Erythroblast (primary cell): ENCODE results near the gene SLC25A47.
"Not testable (repeated sequence)": the region's sequence is repeated elsewhere in the genome, so short reads cannot be mapped to it uniquely, and the experiment has no call there.

Source experiments
- DNase-seq, 2 experiments: peaks; one replicate each; lab custom pipeline; 2025; lab: John Stamatoyannopoulos, UW
- GATA1 ChIP-seq: IDR thresholded peaks from 2 replicates; pipeline ENCODE4 v1.6.1; 2011; ENCODE audit warnings: low read depth, mild to moderate bottlenecking, control low read depth, low read length, moderate library complexity
- POLR2A ChIP-seq: IDR thresholded peaks from 2 replicates; pipeline ENCODE4 v1.6.1; 2011; ENCODE audit warnings: mild to moderate bottlenecking, low read length

The SLC25A47 gene

GRCh38 chr14:100285913-100286400 is 37.2 kb upstream of the SLC25A47 start:
- no peak for DNase-seq
- TF ChIP-seq POLR2A (no peak), GATA1 (no peak)

- DNase-seq = no peak
Observed at GRCh38 chr14:100286484-100287191, 36.5 kb upstream of the SLC25A47 start.

GRCh38 chr14:100287202-100287997 is 35.7 kb upstream of the SLC25A47 start:
- TF ChIP-seq GATA1 (no peak), POLR2A (no peak)
- no peak for DNase-seq

More at GRCh38 chr14:100286484-100287191, 36.5 kb upstream of the SLC25A47 start:
- TF ChIP-seq GATA1 (no peak), POLR2A (no peak)

- DNase-seq = not testable (repeated sequence)
Observed at GRCh38 chr14:100287998-100288295, 35.2 kb upstream of the SLC25A47 start.

- TF ChIP-seq POLR2A (no peak), GATA1 (no peak)
- no peak for DNase-seq
Observed at GRCh38 chr14:100288382-100289185, 34.6 kb upstream of the SLC25A47 start.

- TF ChIP-seq POLR2A (no peak), GATA1 (no peak)
- peak in 1 of 2 experiments; percentile 38 for DNase-seq
Observed at GRCh38 chr14:100289916-100290606, 33.1 kb upstream of the SLC25A47 start.

GRCh38 chr14:100290607-100291304 is 32.4 kb upstream of the SLC25A47 start:
- TF ChIP-seq GATA1 = no peak
- no peak for TF ChIP-seq POLR2A
- peak in 1 of 2 experiments; percentile 55 for DNase-seq

GRCh38 chr14:100291305-100292075 is 31.6 kb upstream of the SLC25A47 start:
- DNase-seq = no peak
- TF ChIP-seq GATA1 (no peak), POLR2A (no peak)

GRCh38 chr14:100292301-100292775 is 30.8 kb upstream of the SLC25A47 start:
- no peak for TF ChIP-seq POLR2A
- TF ChIP-seq GATA1 = no peak
- DNase-seq = no peak

GRCh38 chr14:100292776-100293461 is 30.2 kb upstream of the SLC25A47 start:
- no peak for DNase-seq
- no peak for TF ChIP-seq POLR2A

- DNase-seq = no peak
- TF ChIP-seq POLR2A = no peak
- no peak for TF ChIP-seq GATA1
Observed at GRCh38 chr14:100293497-100294212, 29.5 kb upstream of the SLC25A47 start.
